CD4-positive, alpha-beta T cell treated with Interferon gamma for 1 hour (primary cell): ENCODE results near the gene EPB41L5.
"Not testable (repeated sequence)": the region's sequence is repeated elsewhere in the genome, so short reads cannot be mapped to it uniquely, and the experiment has no call there.

Source experiments
- DNase-seq: peaks from one replicate; pipeline ENCODE4 v3.0.0-alpha.2; 2020

EPB41L5 gene

DNA sequence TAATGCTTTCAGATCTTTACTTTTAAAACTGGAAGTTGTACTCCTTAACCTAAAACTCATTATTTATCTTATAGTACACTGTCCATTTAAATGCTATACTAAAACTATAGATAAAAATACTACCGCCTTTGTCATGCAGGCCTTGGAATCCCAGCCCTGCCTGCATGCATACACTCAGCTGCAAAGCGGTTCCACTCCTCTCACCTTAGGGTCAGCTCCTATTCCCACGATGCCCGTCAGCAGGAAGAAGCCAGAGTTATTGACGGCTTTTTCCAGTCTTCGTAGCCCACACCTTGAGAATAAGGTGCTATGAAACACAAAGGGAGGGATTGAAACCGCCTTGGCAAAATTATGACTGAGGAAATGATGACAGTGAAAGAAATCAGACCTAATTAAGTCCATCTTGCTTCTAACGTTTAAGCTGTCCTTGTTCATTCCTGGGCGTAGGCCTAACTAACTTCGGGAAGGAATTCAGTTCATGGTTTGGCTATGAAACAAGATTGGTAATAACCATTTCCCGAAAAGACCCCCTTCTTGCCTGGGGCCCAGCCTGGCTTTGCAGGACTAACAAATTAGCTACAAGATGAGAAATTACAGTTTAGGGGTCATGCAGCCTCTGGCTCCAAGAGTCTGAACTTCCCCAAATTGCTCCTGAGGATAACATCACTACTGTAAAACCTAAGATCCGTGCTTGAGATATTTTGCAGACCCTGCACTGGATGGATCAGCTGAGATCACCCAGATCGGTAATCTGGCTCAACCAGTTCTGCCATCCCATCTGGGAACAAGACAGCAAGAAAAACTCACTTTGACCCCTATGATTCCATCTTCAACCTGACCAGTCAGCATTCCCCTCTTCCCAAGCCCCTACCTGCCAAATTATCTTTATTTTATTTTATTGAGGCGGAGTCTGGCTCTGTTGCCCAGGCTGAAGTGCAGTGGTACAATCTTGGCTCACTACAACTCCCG is 17.1 kb downstream of the EPB41L5 start:
- no peak for DNase-seq

DNA sequence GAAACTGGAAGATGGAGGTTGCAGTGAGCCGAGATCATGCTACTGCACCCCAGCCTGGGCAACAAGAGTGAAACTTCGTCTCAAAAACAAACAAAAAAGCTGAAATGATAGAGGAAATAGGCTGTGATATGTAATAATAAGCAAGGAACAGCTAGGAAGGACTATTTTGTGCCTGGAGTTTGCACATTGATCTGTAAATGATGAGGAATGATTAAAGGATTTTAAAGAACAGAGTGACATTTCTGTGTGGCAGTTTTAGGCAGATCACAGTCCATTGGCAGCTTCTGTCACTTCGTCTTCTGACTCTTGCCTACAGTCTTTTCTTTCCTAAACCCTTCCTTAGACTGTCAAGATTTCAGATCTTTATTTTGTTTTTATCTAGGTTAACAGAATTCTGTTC is 19.4 kb downstream of the EPB41L5 start:
- no peak for DNase-seq

DNA sequence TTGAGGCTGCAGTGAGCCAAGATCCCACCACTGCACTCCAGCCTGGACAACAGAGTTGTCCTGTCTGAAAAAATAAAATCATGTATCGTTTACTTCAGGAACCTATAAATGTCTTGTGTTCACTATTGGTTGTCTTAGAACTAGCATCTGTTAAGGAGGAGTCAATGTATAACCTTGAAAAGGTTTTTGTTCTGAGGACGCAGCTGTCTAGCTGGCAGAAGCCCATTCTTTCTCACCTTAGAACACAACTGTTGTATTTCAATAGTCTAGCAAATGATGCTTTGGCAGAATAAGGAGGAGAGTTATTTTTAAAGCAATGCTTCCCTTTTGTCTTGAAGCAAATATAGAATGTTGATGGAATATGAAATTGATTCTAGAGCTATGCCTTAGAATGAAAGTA is 21.1 kb downstream of the EPB41L5 start:
- no peak for DNase-seq

DNA sequence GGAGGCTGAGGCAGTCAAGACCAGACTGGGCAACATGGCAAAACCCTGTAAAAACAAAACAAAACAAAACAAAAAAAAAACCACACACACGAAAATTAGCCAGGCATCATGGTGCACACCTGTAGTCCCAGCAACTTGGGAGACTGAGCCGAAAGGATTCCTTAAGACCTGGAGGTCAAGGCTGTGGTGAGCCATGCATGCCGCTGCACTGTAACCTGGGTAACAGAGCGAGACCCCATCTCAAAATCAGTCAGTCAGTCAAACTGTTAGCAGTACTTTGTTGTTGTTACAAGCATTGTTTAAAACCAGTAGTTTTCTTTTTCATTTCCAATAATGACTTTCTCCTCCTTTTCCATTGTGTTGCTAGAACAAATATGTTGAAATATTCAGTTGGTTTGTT is 21.7 kb downstream of the EPB41L5 start:
- no peak for DNase-seq

DNA sequence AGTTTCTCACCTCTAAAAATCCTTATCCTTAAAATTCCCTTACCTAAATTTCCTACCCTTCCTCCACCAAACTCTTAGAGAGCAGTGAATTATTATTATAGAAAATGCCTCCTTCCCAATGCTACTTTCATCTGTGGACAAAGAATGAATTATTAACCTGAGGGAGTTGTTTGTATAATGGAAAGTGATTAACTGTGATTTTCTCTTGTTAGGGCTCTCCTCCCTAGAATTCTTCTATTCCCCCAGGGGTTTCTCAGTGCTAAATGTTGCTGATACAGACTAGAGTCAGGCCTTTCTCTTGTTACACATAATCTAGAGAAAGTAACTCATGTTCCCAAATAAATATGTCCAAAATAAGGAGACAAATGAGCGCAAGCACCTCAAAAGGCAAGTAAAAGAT is 23.3 kb downstream of the EPB41L5 start:
- no peak for DNase-seq

DNA sequence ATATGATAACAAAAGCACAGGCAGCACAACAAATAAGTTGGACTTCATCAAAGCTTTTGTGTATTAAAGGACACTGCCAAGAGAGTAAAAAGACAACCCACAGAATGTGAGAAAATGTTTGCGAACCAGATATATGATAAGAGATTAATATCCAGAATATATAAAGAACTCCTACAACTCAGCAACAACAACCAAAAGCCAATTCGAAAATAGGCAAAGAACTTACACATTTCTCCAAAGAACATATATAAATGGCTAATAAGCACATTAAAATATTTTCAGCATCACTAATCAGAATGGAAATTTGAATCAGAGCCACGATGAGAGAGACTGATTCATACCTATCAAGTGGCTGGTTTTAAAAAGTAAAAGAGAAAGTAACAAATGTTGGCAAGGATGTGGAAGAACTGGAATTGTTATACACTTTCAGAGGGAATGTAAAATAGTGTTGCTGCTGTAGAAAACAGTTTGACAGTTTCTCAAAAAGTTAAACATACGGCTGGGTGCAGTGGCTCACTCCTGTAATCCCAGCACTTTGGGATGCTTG is 25.2 kb downstream of the EPB41L5 start:
- DNase-seq, result no peak

DNA sequence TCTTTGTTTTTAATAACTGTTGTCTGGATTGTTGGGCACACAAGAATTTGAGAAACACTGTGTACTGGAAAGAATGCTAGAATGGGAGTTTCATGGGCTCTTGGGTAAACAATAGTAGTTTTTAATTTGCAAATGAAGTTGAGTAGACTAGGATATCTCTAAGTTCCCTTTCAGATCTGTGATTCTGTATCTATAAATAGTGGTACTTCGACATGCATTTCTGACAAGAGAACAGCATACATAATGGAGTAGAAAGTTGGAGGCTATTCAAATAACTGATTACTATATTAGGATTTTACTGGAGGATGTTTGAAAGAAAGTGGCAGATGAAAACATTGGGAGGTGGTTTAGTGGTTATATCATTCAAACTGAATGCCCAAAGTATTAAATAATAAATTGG is 29.5 kb downstream of the EPB41L5 start:
- no peak for DNase-seq

DNA sequence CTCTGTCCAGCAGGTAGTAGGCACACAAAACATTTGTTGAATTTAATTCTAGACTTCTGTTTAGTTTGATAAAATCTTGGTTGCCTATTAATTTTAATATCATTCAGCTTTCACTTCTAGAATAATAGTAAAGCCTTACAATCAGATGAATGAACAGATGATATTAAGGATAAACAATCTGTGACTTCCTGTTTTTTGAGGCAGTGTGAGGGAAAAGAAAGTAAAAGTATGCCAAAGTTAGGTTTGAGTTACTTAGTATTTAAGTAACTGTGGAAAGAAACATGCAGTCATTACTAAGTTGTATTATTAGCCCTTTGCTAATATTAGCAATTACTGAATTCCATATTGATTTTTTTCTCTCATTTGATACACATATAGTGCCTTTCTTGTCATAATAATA is 31.5 kb downstream of the EPB41L5 start:
- DNase-seq, result no peak

DNA sequence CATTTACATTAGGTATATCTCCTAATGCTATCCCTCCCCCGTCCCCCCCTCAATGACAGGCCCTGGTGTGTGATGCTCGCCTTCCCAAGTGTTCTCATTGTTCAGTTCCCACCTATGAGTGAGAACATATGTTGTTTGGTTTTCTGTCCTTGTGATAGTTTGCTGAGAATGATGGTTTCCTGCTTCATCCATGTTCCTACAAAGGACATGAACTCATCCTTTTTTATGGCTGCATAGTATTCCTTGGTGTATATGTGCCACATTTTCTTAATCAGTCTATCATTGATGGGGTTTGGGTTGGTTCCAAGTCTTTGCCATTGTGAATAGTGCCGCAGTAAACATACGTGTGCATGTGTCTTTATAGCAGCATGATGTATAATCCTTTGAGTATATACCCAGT is 32.9 kb downstream of the EPB41L5 start:
- not testable (repeated sequence) for DNase-seq

DNA sequence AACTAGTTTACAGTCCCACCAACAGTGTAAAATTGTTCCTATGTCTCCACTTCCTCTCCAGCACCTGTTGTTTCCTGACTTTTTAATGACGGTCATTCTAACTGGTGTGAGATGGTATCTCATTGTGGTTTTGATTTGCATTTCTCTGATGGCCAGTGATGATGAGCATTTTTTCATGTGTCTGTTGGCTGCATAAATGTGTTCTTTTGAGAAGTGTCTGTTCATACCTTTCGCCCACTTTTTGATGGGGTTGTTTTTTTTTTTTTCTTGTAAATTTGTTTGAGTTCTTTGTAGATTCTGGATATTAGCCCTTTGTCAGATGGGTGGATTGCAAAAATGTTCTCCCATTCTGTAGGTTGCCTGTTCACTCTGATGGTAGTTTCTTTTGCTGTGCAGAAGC is 33.4 kb downstream of the EPB41L5 start:
- not testable (repeated sequence) for DNase-seq

DNA sequence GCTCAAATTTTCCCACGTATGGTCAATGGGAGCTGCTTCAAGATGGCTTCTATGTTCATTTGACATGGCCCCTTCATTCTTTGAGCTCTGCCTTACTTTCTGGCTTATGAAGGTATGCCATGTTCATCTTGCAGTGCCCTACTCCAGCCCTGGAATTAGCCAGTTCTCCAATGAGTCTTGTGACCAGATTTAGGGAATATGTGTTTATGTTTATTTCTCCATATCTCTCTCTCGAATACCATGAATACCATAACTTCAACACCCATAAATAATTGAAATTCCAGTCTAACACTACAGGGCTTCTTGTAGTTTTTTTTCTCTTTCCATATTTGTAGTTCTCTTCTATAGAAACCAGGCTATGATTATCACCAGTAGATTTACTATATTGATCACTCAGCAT is 39.7 kb downstream of the EPB41L5 start:
- no peak for DNase-seq

DNA sequence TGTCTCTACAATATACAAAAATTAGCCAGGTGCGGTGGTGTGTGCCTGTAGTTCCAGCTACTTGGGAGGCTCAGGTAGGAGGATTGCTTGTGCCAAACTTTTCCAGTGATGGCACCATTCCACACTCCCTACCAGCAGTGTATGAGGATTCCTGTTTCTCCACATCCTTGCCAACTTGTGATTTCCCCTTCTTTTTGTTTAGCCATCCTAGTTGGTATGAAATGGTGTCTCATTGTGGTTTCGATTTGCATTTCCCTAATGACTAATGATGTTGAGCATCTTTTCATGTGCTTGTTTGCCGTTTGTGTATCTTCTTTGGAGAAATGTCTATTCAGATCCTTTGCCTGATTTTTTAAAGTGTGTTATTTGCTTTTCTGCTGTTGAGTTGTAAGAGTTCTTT is 41.0 kb downstream of the EPB41L5 start:
- DNase-seq, result no peak

DNA sequence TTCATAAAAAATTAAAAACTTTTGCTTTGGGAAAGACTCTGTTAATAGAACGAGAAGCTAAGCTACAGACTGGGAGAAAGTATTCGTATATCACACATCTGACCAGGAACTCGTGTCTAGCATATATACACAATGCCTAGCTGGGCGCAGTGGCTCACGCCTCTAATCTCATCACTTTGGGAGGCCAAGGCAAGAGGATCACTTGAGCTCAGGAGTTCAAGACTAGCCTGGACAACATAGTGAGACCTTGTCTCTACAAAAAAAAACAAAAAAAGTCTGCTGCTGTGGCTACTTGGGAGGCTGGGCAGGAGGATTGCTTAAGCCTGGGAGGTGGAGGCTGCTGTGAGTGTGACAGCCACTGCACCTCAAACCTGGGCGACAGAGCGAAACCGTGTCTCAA is 46.6 kb downstream of the EPB41L5 start:
- DNase-seq, result no peak

DNA sequence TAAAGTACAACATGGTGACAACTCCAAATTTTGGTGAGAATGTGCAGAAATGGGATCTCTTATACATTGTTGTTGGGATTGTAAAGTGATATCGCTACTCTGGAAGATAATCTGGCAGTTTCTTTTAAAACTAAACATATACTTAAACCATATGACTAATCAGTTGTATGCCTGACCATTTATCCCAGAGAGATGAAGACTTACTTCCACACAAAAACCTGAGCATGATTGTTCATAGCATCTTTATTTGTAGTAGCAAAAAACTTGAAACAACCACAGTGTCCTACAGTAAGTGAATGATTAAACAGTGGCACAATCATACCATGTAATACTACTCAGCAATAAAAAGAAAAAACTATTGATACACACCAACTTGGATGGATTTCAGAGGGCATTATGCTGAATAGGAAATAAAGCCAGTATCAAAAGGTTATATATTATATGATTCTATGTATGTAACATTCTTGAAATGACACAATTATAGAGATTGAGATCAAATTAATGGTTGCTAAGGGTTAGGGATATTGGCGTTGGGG is 47.3 kb downstream of the EPB41L5 start:
- DNase-seq, result no peak

DNA sequence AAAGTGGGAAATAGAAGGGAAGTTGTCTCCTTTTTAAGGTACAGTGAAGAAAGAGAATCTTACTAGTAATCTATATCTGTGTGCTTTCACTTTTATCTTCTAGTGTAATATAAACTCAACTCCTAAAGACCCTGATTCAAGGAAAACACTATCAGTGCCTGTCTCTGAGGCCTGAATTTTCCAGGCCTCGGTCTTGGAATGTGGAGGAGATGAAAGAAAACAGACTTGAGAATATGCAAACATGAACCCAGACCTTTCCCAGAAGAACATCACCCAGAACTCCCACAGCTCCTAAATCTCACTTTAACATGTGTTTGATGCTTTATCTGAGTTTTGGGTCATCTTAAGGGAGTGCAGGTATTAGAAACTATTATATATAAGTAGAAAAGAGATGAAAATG is 51.8 kb downstream of the EPB41L5 start:
- DNase-seq, result no peak

DNA sequence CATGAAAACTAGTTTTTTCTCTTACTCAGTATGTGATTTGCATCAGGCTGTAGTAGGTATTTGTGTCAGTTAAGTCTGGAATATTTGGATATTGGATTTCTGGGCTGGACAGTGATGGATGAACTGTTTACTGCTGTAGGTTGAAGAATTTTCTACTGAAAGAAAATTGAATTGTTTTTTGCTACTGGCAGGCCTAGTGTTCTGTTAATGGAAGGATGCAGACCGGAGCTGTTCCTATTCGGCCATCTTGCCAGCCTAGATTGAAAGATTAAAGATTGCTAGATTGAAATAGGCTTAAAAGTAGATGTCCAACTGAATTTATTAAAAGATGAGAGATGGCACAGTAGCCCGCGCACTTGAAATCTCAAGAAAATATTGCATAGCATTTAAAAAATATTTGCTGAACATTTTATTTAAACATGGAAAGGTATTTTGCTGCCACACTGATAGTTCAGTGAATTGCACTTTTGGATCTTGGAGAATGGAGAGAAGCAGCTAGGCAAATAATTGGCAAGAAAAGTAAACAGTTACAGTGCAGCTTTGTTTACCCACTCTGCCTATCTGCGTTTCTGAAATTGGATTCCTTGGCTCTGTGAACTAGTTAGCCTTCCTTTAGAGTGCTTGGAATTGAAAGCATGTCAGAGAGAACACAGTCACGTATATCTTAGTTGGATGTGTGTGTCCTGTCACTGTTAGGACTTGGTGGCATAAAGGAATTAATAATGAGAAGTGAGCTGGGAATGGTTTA is 54.1 kb downstream of the EPB41L5 start:
- DNase-seq, result no peak

DNA sequence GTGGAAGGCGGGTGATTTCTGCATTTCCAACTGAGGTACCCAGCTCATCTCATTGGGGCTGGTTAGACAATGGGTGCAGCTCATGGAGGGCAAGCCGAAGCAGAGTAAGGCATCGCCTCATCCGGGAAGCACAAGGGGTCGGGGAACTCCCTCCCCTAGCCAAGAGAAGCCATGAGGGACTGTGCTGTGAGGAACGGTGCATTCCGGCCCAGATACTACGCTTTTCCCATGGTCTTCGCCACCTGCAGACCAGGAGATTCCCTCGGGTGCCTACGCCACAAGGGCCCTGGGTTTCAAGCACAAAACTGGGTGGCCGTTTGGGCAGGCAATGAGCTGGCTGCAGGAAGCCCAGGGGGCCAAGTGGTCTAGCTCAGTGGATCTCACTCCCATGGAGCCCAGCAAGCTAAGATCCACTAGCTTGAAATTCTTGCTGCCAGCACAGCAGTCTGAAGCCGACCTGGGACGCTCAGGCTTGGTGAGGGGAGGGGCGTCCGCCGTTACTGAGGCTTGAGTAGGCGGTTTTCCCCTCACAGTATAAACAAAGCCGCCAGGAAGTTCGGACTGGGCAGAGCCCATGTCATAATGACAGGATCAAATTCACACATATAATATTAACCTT is 55.3 kb downstream of the EPB41L5 start:
- not testable (repeated sequence) for DNase-seq

DNA sequence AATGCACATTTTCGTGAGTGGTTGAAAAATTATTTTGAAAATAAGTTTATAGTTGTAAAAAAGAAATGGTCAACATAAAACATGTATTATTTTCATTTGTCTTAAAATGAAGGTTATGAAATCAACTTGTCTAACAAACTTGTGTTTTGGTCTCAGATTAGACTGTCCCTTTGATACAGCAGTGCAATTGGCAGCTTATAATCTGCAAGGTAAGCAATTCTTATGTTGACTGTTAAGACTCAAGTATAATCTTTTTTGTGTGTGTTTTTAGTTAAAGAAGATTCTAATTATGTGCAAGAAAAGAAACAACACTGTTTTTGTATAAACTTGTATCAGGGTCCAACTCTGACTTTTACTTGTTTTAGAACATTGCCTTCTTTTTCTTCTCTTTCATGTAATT is 62.7 kb downstream of the EPB41L5 start:
- DNase-seq, result no peak

DNA sequence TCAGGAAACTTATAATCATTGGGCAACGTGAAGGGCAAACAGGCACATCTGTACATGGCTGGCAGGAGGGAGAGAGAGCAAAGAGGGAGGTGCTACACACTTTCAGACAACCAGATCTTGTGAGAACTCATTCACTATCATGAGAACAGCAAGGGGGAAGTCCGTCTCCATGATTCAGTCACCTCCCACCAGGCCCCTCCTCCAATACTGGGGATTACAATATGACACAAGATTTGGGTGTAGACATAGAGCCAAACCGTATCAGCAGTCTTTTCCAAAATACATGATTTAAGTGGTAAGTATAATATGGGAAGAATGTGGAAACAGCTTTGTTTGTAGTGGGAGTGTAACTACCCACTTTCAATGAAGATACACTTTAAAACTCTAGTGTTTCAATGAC is 65.0 kb downstream of the EPB41L5 start:
- DNase-seq, result no peak

DNA sequence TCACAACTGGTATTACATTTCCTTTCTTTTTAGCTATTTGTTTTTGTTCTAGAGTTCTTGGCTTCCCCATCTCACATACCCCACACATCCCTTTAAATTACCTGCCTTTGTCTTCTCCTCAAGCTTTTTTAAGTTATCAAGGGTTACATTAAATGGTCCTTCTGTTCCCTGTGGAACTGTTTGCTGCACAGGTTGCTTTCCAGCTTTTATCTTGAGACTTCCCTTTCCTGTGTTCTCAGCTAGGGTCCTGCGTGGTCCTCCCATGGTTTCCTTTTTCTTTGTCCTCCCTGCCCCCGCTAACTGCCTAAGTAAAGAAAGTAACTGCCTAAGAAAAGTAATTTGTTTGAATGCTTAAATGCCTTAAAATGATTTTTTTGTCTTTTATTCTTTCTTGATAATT is 66.8 kb downstream of the EPB41L5 start:
- no peak for DNase-seq

DNA sequence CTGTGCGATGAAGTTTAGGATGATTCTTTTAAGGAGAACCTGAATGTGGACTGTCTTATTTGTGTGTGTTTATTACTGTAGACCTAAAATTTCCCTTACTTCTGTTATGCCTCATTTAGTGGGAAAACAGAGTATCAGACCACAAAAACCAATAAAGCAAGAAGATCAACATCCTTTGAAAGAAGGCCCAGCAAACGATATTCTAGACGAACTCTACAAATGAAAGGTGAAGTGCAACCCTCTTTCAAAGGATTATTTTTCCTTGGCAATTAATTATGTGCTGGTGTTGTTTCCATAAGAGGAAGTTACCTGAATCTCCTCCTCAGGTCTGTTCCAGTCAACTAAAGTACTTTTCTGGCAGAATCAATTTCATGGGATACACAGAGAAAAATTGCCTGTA is 78.6 kb downstream of the EPB41L5 start:
- no peak for DNase-seq

DNA sequence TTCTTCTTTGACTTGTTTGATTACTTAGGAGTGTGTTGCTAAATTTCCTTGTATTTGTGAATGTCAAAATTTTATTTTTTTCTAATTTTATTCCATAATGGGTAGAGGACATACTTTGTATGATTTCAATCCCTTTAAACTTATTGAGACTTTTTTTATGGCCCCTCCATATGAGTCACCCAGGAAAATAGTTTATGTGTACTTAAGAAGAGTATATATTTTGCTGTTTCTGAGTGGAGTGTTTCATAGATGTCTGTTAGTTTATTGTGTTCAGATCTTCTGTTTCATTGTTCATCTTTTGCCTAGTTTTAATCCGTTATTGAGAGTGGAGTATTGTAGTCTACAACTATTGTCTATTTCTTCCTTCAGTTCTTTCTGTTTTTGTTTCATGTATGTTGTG is 81.9 kb downstream of the EPB41L5 start:
- DNase-seq, result no peak

DNA sequence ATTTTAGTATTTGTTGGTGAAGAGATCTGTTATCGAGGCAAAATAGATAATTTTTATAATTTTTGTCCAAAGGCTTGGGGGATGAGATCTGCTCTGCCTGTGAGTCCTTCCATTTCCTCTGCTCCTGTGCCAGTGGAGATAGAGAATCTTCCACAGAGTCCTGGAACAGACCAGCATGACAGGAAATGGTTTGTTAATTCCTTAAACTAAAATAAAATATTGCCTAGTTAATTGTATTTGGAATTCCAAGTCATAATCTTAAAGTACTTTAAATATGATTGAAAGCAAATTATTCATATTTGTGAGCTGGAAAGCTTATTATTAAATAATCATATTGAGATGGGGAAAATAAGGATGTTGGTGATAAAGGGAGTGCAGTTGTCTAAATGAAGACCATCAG is 87.8 kb downstream of the EPB41L5 start:
- no peak for DNase-seq
